K562 (cell line): ENCODE data around the gene ACTR8. TPM values are rescaled to one million over a fixed set of nuclear protein-coding genes. Genes with fewer than 3 reads are reported as not detected.

Experiments
- ASH1L ChIP-seq: fragments of 450-650 bp; IDR thresholded peaks from 2 replicates; pipeline ENCODE4 v1.6.1; 2018; ENCODE audit warnings: borderline replicate concordance, mild to moderate bottlenecking, low read depth; ENCODE audit not compliant: partially characterized antibody
- ATF7 ChIP-seq: fragments of 450-650 bp; IDR thresholded peaks from 2 replicates; pipeline ENCODE4 v1.7.1; 2014; ENCODE audit warnings: mild to moderate bottlenecking, moderate library complexity
- CHD2 ChIP-seq: IDR thresholded peaks from 2 replicates; pipeline ENCODE4 v1.6.1; 2011; ENCODE audit warnings: low read depth, low read length
- DDX20 ChIP-seq: fragments of 450-650 bp; IDR thresholded peaks from 2 replicates; pipeline ENCODE4 v1.6.1; 2016; ENCODE audit warnings: missing genetic modification characterization, low read depth, mild to moderate bottlenecking, missing compliant biosample characterization, moderate library complexity
- FOXJ3 ChIP-seq: sonication (generic); formaldehyde crosslinking; IDR thresholded peaks from 2 replicates; pipeline ENCODE4 v1.4.0; 2020; ENCODE audit warnings: mild to moderate bottlenecking, missing genetic modification reagents
- HMG20A ChIP-seq: fragments of 450-650 bp; formaldehyde crosslinking; conservative IDR thresholded peaks from 2 replicates; pipeline ENCODE4 v1.4.0; 2020; ENCODE audit warnings: mild to moderate bottlenecking, mixed read lengths
- MCM2 ChIP-seq: fragments of 450-650 bp; IDR thresholded peaks from 2 replicates; pipeline ENCODE4 v1.6.1; 2017; ENCODE audit warnings: low read depth, mild to moderate bottlenecking
- NFE2L1 ChIP-seq: fragments of 450-650 bp; IDR thresholded peaks from 2 replicates; pipeline ENCODE4 v1.6.1; 2016; ENCODE audit warnings: missing genetic modification characterization, low read depth, mild to moderate bottlenecking, missing compliant biosample characterization, moderate library complexity, borderline replicate concordance
- POLR2A ChIP-seq: fragments of 450-650 bp; conservative IDR thresholded peaks from 2 replicates; pipeline ENCODE4 v1.6.1; 2016
- POLR3A ChIP-seq: IDR thresholded peaks from 2 replicates; pipeline ENCODE4 v1.6.1; 2011; ENCODE audit warnings: borderline replicate concordance, mild to moderate bottlenecking, moderate library complexity; ENCODE audit not compliant: insufficient read length, insufficient read depth; ENCODE audit errors: extremely low read depth
- TOE1 ChIP-seq, 2 experiments: fragments of 450-650 bp in 1 of 2; sonication (generic) in 1 of 2; formaldehyde crosslinking in 1 of 2; IDR thresholded peaks; 2 replicates each; pipeline versions ENCODE4 v1.7.1 to v1.8.0; 2016 to 2022; ENCODE audit warnings: borderline replicate concordance in 2 of 2, mild to moderate bottlenecking in 2 of 2, antibody characterized with exemption in 1 of 2, inconsistent platforms in 1 of 2, low read depth in 1 of 2, missing genetic modification reagents in 1 of 2, moderate library complexity in 1 of 2
- YBX1 ChIP-seq: fragments of 450-650 bp; IDR thresholded peaks from 2 replicates; pipeline ENCODE4 v1.7.1; 2016; ENCODE audit warnings: mild to moderate bottlenecking
- ZBTB8A ChIP-seq: fragments of 450-650 bp; IDR thresholded peaks from 2 replicates; pipeline ENCODE4 v1.6.1; 2018; ENCODE audit warnings: mild to moderate bottlenecking, moderate library complexity; ENCODE audit not compliant: partially characterized antibody
- ZNF217 ChIP-seq: sonication (generic); formaldehyde crosslinking; IDR thresholded peaks from 2 replicates; pipeline ENCODE4 v1.8.0; 2022; ENCODE audit warnings: mild to moderate bottlenecking, missing genetic modification reagents
- ZNF232 ChIP-seq: sonication (generic); formaldehyde crosslinking; IDR thresholded peaks from 2 replicates; pipeline ENCODE4 v1.8.0; 2022; ENCODE audit warnings: mild to moderate bottlenecking, missing genetic modification reagents
- ZNF354B ChIP-seq: fragments of 250-450 bp; sonication (Bioruptor Pico); IDR thresholded peaks from 2 replicates; pipeline ENCODE4 v1.4.0; 2020
- ZNF584 ChIP-seq: fragments of 200-800 bp; sonication (Bioruptor generic); IDR thresholded peaks from 2 replicates; pipeline ENCODE4 v1.6.1; 2016; ENCODE audit warnings: low read depth, mild to moderate bottlenecking, missing genetic modification characterization, missing compliant biosample characterization
- polyA plus RNA-seq, 8 experiments: library from polyadenylated mRNA; depleted of rRNA in 4 of 8; stranded (reverse) in 5 of 8; unstranded in 3 of 8; fragments of >200 nt; fragmentation: Nextera tagmentation in 2 of 8; fragmentation: Illumina TruSeq in 1 of 8; extraction: Ambion mirVana in 2 of 8; extraction: Trizol in 1 of 8; gene quantifications; 2 replicates each; pipeline versions ENCODE4 v1.2.1 to v1.2.3, GENCODE V29; 2011 to 2014; ENCODE audit warnings: inconsistent platforms in 1 of 8, missing spikeins in 1 of 8
- total RNA-seq, 7 experiments: library from RNA; depleted of rRNA in 6 of 7; stranded (reverse); fragments of >200 nt in 6 of 7; fragmentation: Illumina TruSeq in 2 of 7; extraction: Trizol in 2 of 7; gene quantifications; 2 replicates each; pipeline versions ENCODE4 v1.2.1 to v1.2.3, GENCODE V29; 2011 to 2021; ENCODE audit warnings: low replicate concordance in 1 of 7
- TF ChIP-seq, protein P1 (sequence below), 2 experiments: fragments of 450-650 bp; formaldehyde crosslinking in 1 of 2; IDR thresholded peaks; 2 replicates each; pipeline versions ENCODE4 v1.4.0 to v1.6.1; 2014 to 2020; ENCODE audit warnings: mild to moderate bottlenecking in 2 of 2, borderline replicate concordance in 1 of 2, low read depth in 1 of 2
- TF ChIP-seq, protein P2 (sequence below): sonication (generic); formaldehyde crosslinking; IDR thresholded peaks from 2 replicates; pipeline ENCODE4 v1.8.1; 2022; ENCODE audit warnings: missing genetic modification reagents

ACTR8 gene
- total and polyA plus RNA-seq, 9 of the 15 experiments (the other 6 are each of a cell fraction or from before 2014, with no cell fraction given): 4.8 to 24.2 (median 17.5) TPM

DNA sequence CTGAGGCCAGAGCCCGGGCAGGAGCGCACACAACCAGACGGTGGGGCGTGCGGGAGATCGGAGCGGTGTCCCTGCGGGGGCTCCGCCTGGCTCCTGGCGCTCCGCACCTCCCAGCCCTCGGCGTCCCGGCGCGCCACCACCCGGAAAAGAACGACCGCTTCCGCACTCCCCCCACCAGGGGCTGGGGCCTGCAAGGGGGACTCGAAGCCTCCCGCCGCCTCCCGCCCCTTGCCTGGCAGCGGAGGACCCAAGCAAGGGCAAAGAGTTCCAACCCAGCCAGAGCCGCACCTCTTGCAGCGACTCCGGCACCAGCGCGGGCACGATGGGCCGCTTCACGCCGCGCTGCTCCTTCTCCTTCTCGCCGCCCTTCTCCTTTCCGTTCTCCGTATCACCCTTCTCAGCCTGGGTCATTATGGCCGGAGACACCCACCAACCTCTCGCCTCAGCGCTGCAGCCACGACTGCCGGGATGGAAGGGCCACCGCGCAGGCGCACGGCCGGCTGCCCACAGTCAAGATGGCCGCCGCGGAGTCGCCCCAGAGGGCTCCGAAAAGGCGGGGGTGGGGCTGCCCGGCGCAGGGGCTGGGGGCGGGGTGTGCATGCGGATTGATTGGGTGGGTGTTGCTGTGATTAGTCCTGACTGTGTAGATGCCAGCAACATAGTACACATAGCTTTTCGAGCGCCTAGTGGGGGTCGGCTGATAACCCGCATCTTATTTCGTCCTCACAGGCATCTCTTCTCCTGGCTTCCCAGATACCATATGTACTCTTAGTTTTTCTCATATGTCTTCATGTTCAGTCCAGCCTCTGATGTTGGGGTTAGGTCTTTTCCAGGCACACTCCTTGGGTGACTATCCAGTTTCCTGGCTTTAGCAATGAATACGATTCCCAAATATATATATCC lies at the start of gene ACTR8 (continued):
- TF ChIP-seq HMG20A (CRISPR knock-in tag) (no peak), ZNF354B (no peak), TOE1 (IDR thresholded peaks at IDR 0.05; ENCODE audit: borderline replicate concordance) (no peak), TOE1 (CRISPR knock-in tag; IDR thresholded peaks at IDR 0.05; ENCODE audit: borderline replicate concordance, low read depth) (no peak), ASH1L (no peak), ATF7 (peak; percentile 55), ZNF232 (CRISPR knock-in tag) (no peak), ZNF217 (no peak), NFE2L1 (tag) (no peak), FOXJ3 (CRISPR knock-in tag) (no peak), POLR2A (peak; percentile 93), CHD2 (no peak), MCM2 (no peak), ZBTB8A (no peak), POLR3A (no peak), YBX1 (no peak), ZNF584 (CRISPR knock-in tag) (no peak), DDX20 (tag) (no peak)
- TF ChIP-seq, protein P1, sequence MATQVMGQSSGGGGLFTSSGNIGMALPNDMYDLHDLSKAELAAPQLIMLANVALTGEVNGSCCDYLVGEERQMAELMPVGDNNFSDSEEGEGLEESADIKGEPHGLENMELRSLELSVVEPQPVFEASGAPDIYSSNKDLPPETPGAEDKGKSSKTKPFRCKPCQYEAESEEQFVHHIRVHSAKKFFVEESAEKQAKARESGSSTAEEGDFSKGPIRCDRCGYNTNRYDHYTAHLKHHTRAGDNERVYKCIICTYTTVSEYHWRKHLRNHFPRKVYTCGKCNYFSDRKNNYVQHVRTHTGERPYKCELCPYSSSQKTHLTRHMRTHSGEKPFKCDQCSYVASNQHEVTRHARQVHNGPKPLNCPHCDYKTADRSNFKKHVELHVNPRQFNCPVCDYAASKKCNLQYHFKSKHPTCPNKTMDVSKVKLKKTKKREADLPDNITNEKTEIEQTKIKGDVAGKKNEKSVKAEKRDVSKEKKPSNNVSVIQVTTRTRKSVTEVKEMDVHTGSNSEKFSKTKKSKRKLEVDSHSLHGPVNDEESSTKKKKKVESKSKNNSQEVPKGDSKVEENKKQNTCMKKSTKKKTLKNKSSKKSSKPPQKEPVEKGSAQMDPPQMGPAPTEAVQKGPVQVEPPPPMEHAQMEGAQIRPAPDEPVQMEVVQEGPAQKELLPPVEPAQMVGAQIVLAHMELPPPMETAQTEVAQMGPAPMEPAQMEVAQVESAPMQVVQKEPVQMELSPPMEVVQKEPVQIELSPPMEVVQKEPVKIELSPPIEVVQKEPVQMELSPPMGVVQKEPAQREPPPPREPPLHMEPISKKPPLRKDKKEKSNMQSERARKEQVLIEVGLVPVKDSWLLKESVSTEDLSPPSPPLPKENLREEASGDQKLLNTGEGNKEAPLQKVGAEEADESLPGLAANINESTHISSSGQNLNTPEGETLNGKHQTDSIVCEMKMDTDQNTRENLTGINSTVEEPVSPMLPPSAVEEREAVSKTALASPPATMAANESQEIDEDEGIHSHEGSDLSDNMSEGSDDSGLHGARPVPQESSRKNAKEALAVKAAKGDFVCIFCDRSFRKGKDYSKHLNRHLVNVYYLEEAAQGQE (IDR thresholded peaks at IDR 0.05; ENCODE audit: borderline replicate concordance): no peak
- TF ChIP-seq, protein P1 (CRISPR knock-in tag; IDR thresholded peaks at IDR 0.05; ENCODE audit: low read depth): no peak
- TF ChIP-seq, protein P2, sequence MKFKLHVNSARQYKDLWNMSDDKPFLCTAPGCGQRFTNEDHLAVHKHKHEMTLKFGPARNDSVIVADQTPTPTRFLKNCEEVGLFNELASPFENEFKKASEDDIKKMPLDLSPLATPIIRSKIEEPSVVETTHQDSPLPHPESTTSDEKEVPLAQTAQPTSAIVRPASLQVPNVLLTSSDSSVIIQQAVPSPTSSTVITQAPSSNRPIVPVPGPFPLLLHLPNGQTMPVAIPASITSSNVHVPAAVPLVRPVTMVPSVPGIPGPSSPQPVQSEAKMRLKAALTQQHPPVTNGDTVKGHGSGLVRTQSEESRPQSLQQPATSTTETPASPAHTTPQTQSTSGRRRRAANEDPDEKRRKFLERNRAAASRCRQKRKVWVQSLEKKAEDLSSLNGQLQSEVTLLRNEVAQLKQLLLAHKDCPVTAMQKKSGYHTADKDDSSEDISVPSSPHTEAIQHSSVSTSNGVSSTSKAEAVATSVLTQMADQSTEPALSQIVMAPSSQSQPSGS: no peak
